PC-9 (cell line): Measurements from ENCODE around the gene TPX2. TPM values are rescaled to one million over a fixed set of nuclear protein-coding genes. Genes with fewer than 3 reads are reported as not detected.

Experiments used
- BruUV-seq: library from RNA; stranded (reverse); fragments of 400-500 nt; replicated peaks from 2 replicates; lab custom pipeline; 2021; lab: Mats Ljungman, UMichigan
- CTCF ChIA-PET: fragments of 300-600 bp; sonication (Branson Sonifier 250); formaldehyde crosslinking; loops from one replicate; lab custom pipeline; 2022; ENCODE audit warnings: antibody characterized with exemption; lab: Charles Lee
- POLR2A ChIA-PET: fragments of 300-600 bp; sonication (Branson Sonifier 250); formaldehyde crosslinking; loops from one replicate; lab custom pipeline; 2022; ENCODE audit warnings: antibody characterized with exemption; ENCODE audit not compliant: unreplicated experiment; lab: Charles Lee
- DNase-seq, 2 experiments: peaks; one replicate each; pipeline versions ENCODE4 v3.0.0 to v3.0.0-alpha.2; 2015 to 2022; ENCODE audit warnings: mixed read lengths in 1 of 2
- H2AFZ ChIP-seq: fragments of 200-600 bp; sonication (generic); 2 replicates; pipeline ENCODE4 v1.8.1; 2017; ENCODE audit warnings: antibody characterized with exemption
- H3F3A ChIP-seq: fragments of 200-600 bp; sonication (generic); 2 replicates; pipeline ENCODE4 v1.8.1; 2017; ENCODE audit warnings: antibody characterized with exemption, mild to moderate bottlenecking, low read depth; ENCODE audit not compliant: insufficient read depth
- H3K27ac ChIP-seq: fragments of 200-600 bp; sonication (generic); 2 replicates; pipeline ENCODE4 v1.6.1; 2016; ENCODE audit warnings: mixed run types
- H3K27me3 ChIP-seq: fragments of 200-600 bp; sonication (generic); 2 replicates; pipeline ENCODE4 v1.6.1; 2016; ENCODE audit warnings: low read depth, mixed run types; ENCODE audit not compliant: insufficient read depth
- H3K36me3 ChIP-seq: fragments of 200-600 bp; sonication (generic); 2 replicates; pipeline ENCODE4 v1.6.1; 2016; ENCODE audit warnings: low read depth, mixed run types
- H3K4me1 ChIP-seq: fragments of 200-600 bp; sonication (generic); replicated peaks from 2 replicates; pipeline ENCODE4 v1.6.1; 2016; ENCODE audit warnings: mixed run types; ENCODE audit not compliant: insufficient read depth
- H3K4me2 ChIP-seq: fragments of 200-600 bp; sonication (generic); 2 replicates; pipeline ENCODE4 v1.6.1; 2017; ENCODE audit warnings: mixed run types
- H3K4me3 ChIP-seq: fragments of 200-600 bp; sonication (generic); 2 replicates; pipeline ENCODE4 v1.6.1; 2016; ENCODE audit warnings: mixed run types
- H3K79me2 ChIP-seq: fragments of 200-600 bp; sonication (generic); 2 replicates; pipeline ENCODE4 v1.6.1; 2017; ENCODE audit warnings: low read depth, mixed run types
- H3K9me2 ChIP-seq: fragments of 200-600 bp; sonication (generic); 2 replicates; pipeline ENCODE4 v1.8.1; 2017; ENCODE audit warnings: mild to moderate bottlenecking; ENCODE audit not compliant: insufficient read depth
- H3K9me3 ChIP-seq: fragments of 200-600 bp; sonication (generic); 2 replicates; pipeline ENCODE4 v1.8.1; 2016; ENCODE audit warnings: low read depth; ENCODE audit not compliant: insufficient read depth
- H4K20me1 ChIP-seq: fragments of 200-600 bp; sonication (generic); 2 replicates; pipeline ENCODE4 v1.8.1; 2017; ENCODE audit not compliant: insufficient read depth
- EZH2 ChIP-seq: fragments of 200-600 bp; sonication (generic); IDR thresholded peaks from 2 replicates; pipeline ENCODE4 v1.8.0; 2017; ENCODE audit warnings: antibody characterized with exemption, low read depth
- intact Hi-C: fragments of 100-400 bp; cut with micrococcal nuclease; formaldehyde crosslinking; loops from one replicate; pipeline ENCODE4 v1.10.0; 2022; ENCODE audit not compliant: unreplicated experiment
- total RNA-seq: library from RNA; stranded (reverse); gene quantifications from 2 replicates; pipeline ENCODE4 v1.2.3, GENCODE V29; 2021
- TF ChIP-seq, protein P1 (sequence below): fragments of 200-600 bp; sonication (generic); conservative IDR thresholded peaks from 2 replicates; pipeline ENCODE4 v1.6.1; 2017; ENCODE audit warnings: mixed run types, antibody characterized with exemption, mild to moderate bottlenecking, moderate library complexity

Gene TPX2
- total RNA-seq, 1 experiment from 2014 or later = 164 TPM

DNA sequence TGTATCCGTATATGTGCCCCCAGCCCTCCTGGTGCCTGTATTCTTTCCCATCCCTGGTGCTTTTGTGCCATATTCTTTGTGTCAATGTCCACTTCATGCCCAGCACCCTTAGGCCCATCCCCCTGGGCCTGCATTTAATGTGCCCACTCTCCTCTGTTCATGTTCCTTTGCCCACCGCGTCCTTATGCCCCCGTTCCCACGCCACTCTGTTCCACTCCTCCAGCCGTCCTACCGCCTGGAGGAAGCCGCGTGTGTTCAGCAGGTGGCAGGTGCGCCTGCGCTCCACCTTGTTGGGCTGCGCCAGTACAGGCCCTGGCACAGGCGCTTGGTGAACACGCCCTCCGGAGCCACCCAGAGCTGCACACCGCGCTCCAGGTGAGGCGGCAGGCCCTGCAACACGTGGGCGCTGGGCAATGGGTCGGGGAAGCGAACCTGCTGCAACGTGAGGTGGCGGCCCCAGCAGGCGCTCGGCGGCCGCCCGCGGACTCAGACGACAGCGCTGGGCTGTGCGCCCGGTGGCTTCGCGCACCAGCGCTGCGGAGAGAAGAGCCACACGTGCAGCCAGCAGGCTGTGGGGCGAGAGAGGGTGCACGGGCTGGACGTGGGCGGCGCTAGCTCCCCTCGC is 110.3 kb downstream of the TPX2 start:
- peak in 1 of 2 experiments; percentile 54 for DNase-seq
- peaks cover 32% of the 10 kb centered on the region for H3K27me3 ChIP-seq
- no peaks in the 10 kb centered on the region for H3K36me3 ChIP-seq
- no peaks in the 10 kb centered on the region for H3K79me2 ChIP-seq
- BruUV-seq = no TSS peak
- ChIA-PET CTCF (interaction anchor here (0.5 to 1.2 kb wide), 4 partner anchors 26 to 408 kb away, joined by 3 to 4 read pairs (median 4); partner anchors contain the start of gene PDRG1), POLR2A (no interaction called here)
- no peak overlapping the region for H3K4me3 ChIP-seq
- no peaks in the 10 kb centered on the region for H4K20me1 ChIP-seq
- H3K4me2 ChIP-seq = no peak overlapping the region
- no peak overlapping the region for H2AFZ ChIP-seq
- no peaks in the 10 kb centered on the region for H3F3A ChIP-seq
- intact Hi-C loops = no loop called here
- no peaks in the 10 kb centered on the region for H3K4me1 ChIP-seq
- H3K27ac ChIP-seq = no peak overlapping the region
- no peaks in the 10 kb centered on the region for H3K9me3 ChIP-seq
- no peaks in the 10 kb centered on the region for H3K9me2 ChIP-seq
- TF ChIP-seq, protein P1, sequence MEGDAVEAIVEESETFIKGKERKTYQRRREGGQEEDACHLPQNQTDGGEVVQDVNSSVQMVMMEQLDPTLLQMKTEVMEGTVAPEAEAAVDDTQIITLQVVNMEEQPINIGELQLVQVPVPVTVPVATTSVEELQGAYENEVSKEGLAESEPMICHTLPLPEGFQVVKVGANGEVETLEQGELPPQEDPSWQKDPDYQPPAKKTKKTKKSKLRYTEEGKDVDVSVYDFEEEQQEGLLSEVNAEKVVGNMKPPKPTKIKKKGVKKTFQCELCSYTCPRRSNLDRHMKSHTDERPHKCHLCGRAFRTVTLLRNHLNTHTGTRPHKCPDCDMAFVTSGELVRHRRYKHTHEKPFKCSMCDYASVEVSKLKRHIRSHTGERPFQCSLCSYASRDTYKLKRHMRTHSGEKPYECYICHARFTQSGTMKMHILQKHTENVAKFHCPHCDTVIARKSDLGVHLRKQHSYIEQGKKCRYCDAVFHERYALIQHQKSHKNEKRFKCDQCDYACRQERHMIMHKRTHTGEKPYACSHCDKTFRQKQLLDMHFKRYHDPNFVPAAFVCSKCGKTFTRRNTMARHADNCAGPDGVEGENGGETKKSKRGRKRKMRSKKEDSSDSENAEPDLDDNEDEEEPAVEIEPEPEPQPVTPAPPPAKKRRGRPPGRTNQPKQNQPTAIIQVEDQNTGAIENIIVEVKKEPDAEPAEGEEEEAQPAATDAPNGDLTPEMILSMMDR = no peak
- TF ChIP-seq EZH2 = no peak

Other genes with a start within 250 kb of the TPX2 start
- gene HM13, start 224.8 kb upstream of the TPX2 start, total RNA-seq = 220 and 272 TPM in 2 replicates
- gene ID1, start 134.0 kb upstream of the TPX2 start, total RNA-seq = 74.4 and 164 TPM in 2 replicates
- not detected in 2 replicates for gene COX4I2, start 101.4 kb upstream of the TPX2 start, total RNA-seq
- 125 and 129 TPM in 2 replicates for gene BCL2L1, start 16.4 kb upstream of the TPX2 start, total RNA-seq
- gene MYLK2, start 80.1 kb downstream of the TPX2 start, total RNA-seq = 0.18 and 0.50 TPM in 2 replicates
- gene FOXS1, start 106.3 kb downstream of the TPX2 start, total RNA-seq = not detected in 2 replicates
- not detected in 2 replicates for gene DUSP15, start 131.2 kb downstream of the TPX2 start, total RNA-seq
- 1.5 and 1.8 TPM in 2 replicates for gene TTLL9, start 131.3 kb downstream of the TPX2 start, total RNA-seq
- 13.7 and 15.3 TPM in 2 replicates for gene PDRG1, start 212.8 kb downstream of the TPX2 start, total RNA-seq
- not detected in 2 replicates for gene XKR7, start 228.9 kb downstream of the TPX2 start, total RNA-seq